Measurements from ENCODE around the gene SANBR. TPM values are rescaled to one million over a fixed set of nuclear protein-coding genes. Genes with fewer than 3 reads are reported as not detected.

The SANBR gene
- total and polyA plus RNA-seq, 2 of the 13 experiments (the other 11 are each of a cell fraction or from before 2014, with no cell fraction given), result 9.8 to 20.9 TPM

DNA sequence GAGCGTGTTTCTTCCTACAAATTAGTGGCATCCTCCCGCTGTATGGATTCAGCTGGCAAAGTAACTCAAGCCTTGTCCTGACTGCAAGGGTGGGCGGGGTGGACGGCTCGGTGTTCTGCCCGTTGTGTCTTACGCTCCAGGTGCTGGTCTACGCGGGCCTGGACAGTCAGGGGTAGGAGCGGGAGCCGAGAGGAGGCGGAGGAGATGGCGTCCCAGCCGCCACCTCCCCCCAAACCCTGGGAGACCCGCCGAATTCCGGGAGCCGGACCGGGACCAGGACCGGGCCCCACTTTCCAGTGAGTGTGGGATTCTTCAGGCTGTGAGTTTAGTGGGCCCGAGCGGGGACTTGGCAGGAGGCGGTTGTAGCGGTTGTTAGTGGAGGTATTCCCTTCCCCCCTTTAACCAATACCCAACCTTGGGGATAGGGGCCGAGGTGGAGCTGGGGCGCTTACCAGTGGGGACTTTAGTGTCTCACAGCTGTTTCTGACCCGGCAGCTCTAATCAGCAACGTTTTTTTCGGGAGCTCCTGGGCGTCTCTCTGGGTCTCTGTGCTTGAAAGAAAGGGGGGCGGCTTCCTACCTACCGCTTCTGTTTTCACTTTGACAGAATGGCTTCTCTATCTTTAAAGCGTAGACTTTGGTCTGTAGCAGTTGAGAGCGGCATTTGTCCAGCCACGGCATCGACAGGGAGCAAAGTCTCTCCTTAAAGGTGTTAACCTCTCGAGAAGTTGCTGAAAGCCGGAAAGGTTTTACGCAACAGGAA is 47.9 kb upstream of the SANBR start, which contains the start of the genes PEX13 and PUS10 (continued):
- TF ChIP-seq ZNF589 (CRISPR knock-in tag; conservative IDR thresholded peaks at IDR 0.05) (peak; percentile 49; the same call in 1 of the 2 replicates), SMAD9 (CRISPR knock-in tag; IDR thresholded peaks at IDR 0.05) (peak; percentile 78; the same call in 1 of the 2 replicates), ZNF383 (CRISPR knock-in tag; IDR thresholded peaks at IDR 0.05; ENCODE audit: borderline replicate concordance) (no peak; the same call in 1 of the 2 replicates), RFX1 (IDR thresholded peaks at IDR 0.05) (no peak), ZNF629 (CRISPR knock-in tag; conservative IDR thresholded peaks at IDR 0.05) (peak; percentile 61; the same call in 1 of the 2 replicates), ZNF614 (CRISPR knock-in tag; IDR thresholded peaks at IDR 0.05; ENCODE audit: borderline replicate concordance) (peak; percentile 84), MAF1 (CRISPR knock-in tag; IDR thresholded peaks at IDR 0.05; ENCODE audit: borderline replicate concordance) (peak; percentile 80; the same call in 1 of the 2 replicates), HIVEP1 (CRISPR knock-in tag; IDR thresholded peaks at IDR 0.05) (peak; percentile 27; the same call in 1 of the 2 replicates), RFX3 (CRISPR knock-in tag; IDR thresholded peaks at IDR 0.05) (no peak), ZNF556 (CRISPR knock-in tag; IDR thresholded peaks at IDR 0.05; ENCODE audit: borderline replicate concordance) (peak; percentile 48; the same call in 1 of the 2 replicates), RCOR2 (CRISPR knock-in tag; IDR thresholded peaks at IDR 0.05) (peak; percentile 84), REPIN1 (CRISPR knock-in tag; IDR thresholded peaks at IDR 0.05; ENCODE audit: borderline replicate concordance, low read depth) (peak; percentile 74; the same call in 1 of the 2 replicates), MED1 (CRISPR knock-in tag; IDR thresholded peaks at IDR 0.05) (peak; percentile 16; the same call in 1 of the 2 replicates), ZNF468 (CRISPR knock-in tag; IDR thresholded peaks at IDR 0.05) (peak; percentile 86; the same call in 1 of the 2 replicates), ZNF138 (CRISPR knock-in tag; IDR thresholded peaks at IDR 0.05; ENCODE audit: low read depth) (peak; percentile 55; the same call in 1 of the 2 replicates), ZNF17 (CRISPR knock-in tag; IDR thresholded peaks at IDR 0.05) (no peak), ZNF230 (CRISPR knock-in tag; IDR thresholded peaks at IDR 0.05) (peak; percentile 74), PAF1 (CRISPR knock-in tag; IDR thresholded peaks at IDR 0.05) (no peak), ZNF563 (CRISPR knock-in tag; IDR thresholded peaks at IDR 0.05) (peak; percentile 92), ZNF510 (CRISPR knock-in tag; IDR thresholded peaks at IDR 0.05; ENCODE audit: low read depth) (0 out of 2 replicates have a peak, but pooled peaks have one; percentile 51), ZBTB8A (CRISPR knock-in tag; IDR thresholded peaks at IDR 0.05; ENCODE audit: borderline replicate concordance, low read depth) (peak; percentile 56; the same call in 1 of the 2 replicates)
- TF ChIP-seq, protein P1, sequence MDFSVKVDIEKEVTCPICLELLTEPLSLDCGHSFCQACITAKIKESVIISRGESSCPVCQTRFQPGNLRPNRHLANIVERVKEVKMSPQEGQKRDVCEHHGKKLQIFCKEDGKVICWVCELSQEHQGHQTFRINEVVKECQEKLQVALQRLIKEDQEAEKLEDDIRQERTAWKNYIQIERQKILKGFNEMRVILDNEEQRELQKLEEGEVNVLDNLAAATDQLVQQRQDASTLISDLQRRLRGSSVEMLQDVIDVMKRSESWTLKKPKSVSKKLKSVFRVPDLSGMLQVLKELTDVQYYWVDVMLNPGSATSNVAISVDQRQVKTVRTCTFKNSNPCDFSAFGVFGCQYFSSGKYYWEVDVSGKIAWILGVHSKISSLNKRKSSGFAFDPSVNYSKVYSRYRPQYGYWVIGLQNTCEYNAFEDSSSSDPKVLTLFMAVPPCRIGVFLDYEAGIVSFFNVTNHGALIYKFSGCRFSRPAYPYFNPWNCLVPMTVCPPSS (IDR thresholded peaks at IDR 0.05), result no peak
- TF ChIP-seq, protein P2, sequence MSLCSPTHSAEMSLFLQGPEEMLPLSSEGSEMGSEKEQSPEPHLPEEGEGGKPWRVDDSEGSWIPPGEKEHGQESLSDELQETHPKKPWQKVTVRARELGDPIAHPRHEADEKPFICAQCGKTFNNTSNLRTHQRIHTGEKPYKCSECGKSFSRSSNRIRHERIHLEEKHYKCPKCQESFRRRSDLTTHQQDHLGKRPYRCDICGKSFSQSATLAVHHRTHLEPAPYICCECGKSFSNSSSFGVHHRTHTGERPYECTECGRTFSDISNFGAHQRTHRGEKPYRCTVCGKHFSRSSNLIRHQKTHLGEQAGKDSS (CRISPR knock-in tag; IDR thresholded peaks at IDR 0.05; ENCODE audit: borderline replicate concordance, low read depth), result no peak; the same call in 1 of the 2 replicates
- TF ChIP-seq, protein P3, sequence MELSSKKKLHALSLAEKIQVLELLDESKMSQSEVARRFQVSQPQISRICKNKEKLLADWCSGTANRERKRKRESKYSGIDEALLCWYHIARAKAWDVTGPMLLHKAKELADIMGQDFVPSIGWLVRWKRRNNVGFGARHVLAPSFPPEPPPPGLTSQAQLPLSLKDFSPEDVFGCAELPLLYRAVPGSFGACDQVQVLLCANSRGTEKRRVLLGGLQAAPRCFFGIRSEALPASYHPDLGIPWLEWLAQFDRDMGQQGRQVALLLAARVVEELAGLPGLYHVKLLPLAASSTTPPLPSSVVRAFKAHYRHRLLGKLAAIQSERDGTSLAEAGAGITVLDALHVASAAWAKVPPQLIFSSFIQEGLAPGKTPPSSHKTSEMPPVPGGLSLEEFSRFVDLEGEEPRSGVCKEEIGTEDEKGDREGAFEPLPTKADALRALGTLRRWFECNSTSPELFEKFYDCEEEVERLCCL (CRISPR knock-in tag; IDR thresholded peaks at IDR 0.05; ENCODE audit: borderline replicate concordance), result 0 out of 2 replicates have a peak, but pooled peaks have one; percentile 44
- TF ChIP-seq, protein P4, sequence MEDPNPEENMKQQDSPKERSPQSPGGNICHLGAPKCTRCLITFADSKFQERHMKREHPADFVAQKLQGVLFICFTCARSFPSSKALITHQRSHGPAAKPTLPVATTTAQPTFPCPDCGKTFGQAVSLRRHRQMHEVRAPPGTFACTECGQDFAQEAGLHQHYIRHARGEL (CRISPR knock-in tag; IDR thresholded peaks at IDR 0.05), result no peak
- TF ChIP-seq, protein P5, sequence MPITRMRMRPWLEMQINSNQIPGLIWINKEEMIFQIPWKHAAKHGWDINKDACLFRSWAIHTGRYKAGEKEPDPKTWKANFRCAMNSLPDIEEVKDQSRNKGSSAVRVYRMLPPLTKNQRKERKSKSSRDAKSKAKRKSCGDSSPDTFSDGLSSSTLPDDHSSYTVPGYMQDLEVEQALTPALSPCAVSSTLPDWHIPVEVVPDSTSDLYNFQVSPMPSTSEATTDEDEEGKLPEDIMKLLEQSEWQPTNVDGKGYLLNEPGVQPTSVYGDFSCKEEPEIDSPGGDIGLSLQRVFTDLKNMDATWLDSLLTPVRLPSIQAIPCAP (CRISPR knock-in tag; IDR thresholded peaks at IDR 0.05; ENCODE audit: low read depth), result peak; percentile 14; the same call in 1 of the 2 replicates
